Measurements from ENCODE around the gene DAB2IP.

DAB2IP gene

DNA sequence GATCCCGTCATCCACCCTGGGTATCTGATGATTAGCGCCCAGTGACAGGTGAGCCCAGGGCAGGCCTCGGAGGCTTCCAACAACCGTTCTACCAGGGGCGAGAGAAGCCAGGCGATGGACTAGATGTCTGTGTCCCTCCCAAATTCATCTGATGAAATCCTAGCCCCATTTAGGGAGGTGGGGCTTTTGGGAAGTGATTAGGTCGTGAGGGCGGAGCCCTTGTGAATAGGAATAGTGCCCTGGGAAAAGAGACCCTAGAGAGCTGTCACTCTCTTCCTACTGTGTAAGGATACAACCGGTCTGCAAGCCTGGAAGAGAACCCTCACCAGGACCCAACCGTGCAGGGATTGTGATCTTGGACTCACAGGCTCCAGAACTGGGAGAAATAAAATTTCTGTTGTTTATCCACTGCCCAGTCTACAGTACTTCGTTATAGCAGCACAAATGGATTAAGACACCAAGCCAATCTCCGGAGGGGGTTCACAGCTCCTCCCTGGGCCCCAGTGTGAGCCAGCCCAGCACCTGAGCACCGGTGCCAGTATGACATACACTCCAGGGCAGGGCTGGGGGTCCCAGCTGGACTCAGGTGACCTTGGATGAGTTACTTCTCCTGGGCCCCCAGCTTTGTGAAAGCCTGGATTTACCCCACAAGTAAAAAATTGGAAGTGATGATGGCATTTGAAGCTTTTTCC lies 162.2 kb downstream of the DAB2IP start:
- Histone ChIP-seq H3K36me3 (ENCODE audit: control insufficient read depth, insufficient read depth, low read length) (no peaks in the 10 kb centered on the region), H3K9ac (ENCODE audit: low read depth, low read length) (no peak overlapping the region), H3K4me1 (ENCODE audit: control insufficient read depth, insufficient read depth, low read length) (peaks cover 6% of the 10 kb centered on the region), H3K4me3 (ENCODE audit: low read depth, low read length) (no peak overlapping the region), H3K9me3 (ENCODE audit: control insufficient read depth, insufficient read depth, low read length) (no peaks in the 10 kb centered on the region), H3K27me3 (ENCODE audit: control insufficient read depth, insufficient read depth, low read length) (no peaks in the 10 kb centered on the region)

DNA sequence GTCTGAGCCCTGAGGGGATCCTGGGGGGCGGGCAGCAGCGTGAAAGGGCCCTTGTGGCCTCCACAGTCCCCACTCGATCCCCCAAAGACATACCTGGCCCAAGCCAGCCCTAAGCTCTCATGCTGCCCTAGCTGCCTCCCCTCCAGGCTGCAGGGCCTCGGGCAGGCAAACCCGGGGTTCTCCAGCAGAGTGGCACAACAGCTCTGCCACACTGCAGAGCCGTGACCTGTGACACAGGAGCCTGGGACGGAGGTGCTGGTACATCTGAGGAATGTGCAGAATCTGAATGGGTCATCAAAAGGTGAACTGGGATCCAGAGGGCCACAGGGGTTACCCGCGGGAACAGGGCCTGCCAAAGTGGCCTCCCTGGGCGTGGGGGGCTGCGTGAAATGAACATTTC lies 163.2 kb downstream of the DAB2IP start:
- no peaks in the 10 kb centered on the region for H3K36me3 ChIP-seq (ENCODE audit: control insufficient read depth, insufficient read depth, low read length)
- H3K4me1 ChIP-seq (ENCODE audit: control insufficient read depth, insufficient read depth, low read length) = peaks cover 13% of the 10 kb centered on the region
- no peak overlapping the region for H3K9ac ChIP-seq (ENCODE audit: low read depth, low read length)
- no peaks in the 10 kb centered on the region for H3K9me3 ChIP-seq (ENCODE audit: control insufficient read depth, insufficient read depth, low read length)
- H3K4me3 ChIP-seq (ENCODE audit: low read depth, low read length) = no peak overlapping the region
- H3K27me3 ChIP-seq (ENCODE audit: control insufficient read depth, insufficient read depth, low read length) = no peaks in the 10 kb centered on the region

DNA sequence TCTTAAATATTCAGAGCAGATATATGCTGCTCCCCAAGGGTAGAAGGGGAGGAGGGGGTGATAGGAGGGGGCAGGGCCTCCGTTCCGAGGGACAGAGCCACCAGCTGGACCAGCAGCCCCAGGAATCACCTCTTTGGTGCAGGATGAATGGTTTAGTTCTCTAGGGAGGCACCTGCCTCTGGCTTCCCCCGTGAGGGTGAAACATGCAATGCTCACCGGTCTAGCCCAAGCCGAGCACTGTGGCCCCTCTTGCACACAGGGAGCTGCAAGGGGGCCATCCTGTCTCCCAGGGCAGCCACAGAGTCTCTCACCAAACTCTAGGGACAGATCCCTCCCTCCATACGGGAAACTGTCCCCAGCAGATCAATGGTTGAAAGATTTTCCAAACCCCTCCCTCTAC lies 163.7 kb downstream of the DAB2IP start:
- no peaks in the 10 kb centered on the region for H3K9me3 ChIP-seq (ENCODE audit: control insufficient read depth, insufficient read depth, low read length)
- no peaks in the 10 kb centered on the region for H3K36me3 ChIP-seq (ENCODE audit: control insufficient read depth, insufficient read depth, low read length)
- no peak overlapping the region for H3K4me3 ChIP-seq (ENCODE audit: low read depth, low read length)
- H3K9ac ChIP-seq (ENCODE audit: low read depth, low read length) = no peak overlapping the region
- peaks cover 15% of the 10 kb centered on the region for H3K4me1 ChIP-seq (ENCODE audit: control insufficient read depth, insufficient read depth, low read length)
- no peaks in the 10 kb centered on the region for H3K27me3 ChIP-seq (ENCODE audit: control insufficient read depth, insufficient read depth, low read length)

GRCh38 chr9:121815546-121816448 lies 164.4 kb downstream of the DAB2IP start:
- H3K9ac ChIP-seq (ENCODE audit: low read depth, low read length) = no peak overlapping the region
- H3K4me1 ChIP-seq (ENCODE audit: control insufficient read depth, insufficient read depth, low read length) = peaks cover 19% of the 10 kb centered on the region
- H3K36me3 ChIP-seq (ENCODE audit: control insufficient read depth, insufficient read depth, low read length) = no peaks in the 10 kb centered on the region
- no peaks in the 10 kb centered on the region for H3K27me3 ChIP-seq (ENCODE audit: control insufficient read depth, insufficient read depth, low read length)
- H3K4me3 ChIP-seq (ENCODE audit: low read depth, low read length) = no peak overlapping the region
- H3K9me3 ChIP-seq (ENCODE audit: control insufficient read depth, insufficient read depth, low read length) = no peaks in the 10 kb centered on the region

DNA sequence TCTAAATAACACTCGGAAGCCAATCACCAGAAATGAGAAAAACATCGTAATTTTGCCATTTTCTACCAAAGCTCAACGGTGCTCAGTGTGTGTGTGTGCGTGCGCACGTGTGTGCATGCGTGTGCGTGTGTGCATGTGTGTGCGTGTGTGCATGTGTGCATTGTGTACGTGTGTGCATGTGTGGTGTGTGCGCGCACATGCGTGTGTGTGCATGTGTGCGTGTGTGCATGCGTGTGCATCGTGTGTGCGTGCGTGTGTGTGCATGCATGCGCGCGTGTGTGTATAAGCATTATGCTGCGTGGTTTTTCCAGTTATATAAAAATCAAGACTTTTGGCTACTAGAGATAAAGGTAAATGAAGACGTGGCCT lies 165.0 kb downstream of the DAB2IP start:
- Histone ChIP-seq H3K27me3 (ENCODE audit: control insufficient read depth, insufficient read depth, low read length) (no peaks in the 10 kb centered on the region), H3K36me3 (ENCODE audit: control insufficient read depth, insufficient read depth, low read length) (no peaks in the 10 kb centered on the region), H3K9me3 (ENCODE audit: control insufficient read depth, insufficient read depth, low read length) (no peaks in the 10 kb centered on the region), H3K9ac (ENCODE audit: low read depth, low read length) (no peak overlapping the region), H3K4me3 (ENCODE audit: low read depth, low read length) (no peak overlapping the region), H3K4me1 (ENCODE audit: control insufficient read depth, insufficient read depth, low read length) (peaks cover 19% of the 10 kb centered on the region)

DNA sequence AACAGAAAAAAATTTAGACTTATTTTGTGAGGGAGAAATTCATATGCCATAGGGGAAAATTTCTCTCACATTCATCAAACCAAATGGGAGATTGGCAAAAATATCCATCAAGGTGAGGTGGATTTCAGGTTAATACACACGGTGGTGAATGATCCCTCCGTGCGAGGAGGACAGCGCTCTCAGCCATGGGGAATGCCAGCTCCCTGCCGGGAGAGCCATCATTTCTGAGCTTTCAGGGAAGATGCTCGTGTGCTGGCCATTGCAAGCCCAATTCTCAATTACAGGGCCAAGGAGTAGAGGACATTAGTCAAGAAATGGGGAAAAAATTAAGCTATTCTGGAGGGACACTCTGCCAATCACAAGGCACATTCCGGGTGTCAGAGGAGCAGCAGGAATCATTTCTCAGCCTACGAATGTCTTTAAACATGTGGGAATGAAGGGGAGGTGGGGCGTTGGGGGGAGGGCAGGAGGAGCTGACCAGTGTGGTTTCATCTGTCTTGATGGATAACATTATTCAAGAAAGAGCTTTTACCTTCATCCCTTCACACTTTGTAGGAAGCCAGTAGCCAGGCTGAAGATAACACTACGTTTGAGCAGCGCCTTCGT lies 165.5 kb downstream of the DAB2IP start:
- H3K36me3 ChIP-seq (ENCODE audit: control insufficient read depth, insufficient read depth, low read length) = no peaks in the 10 kb centered on the region
- H3K9ac ChIP-seq (ENCODE audit: low read depth, low read length) = no peak overlapping the region
- no peaks in the 10 kb centered on the region for H3K9me3 ChIP-seq (ENCODE audit: control insufficient read depth, insufficient read depth, low read length)
- no peaks in the 10 kb centered on the region for H3K27me3 ChIP-seq (ENCODE audit: control insufficient read depth, insufficient read depth, low read length)
- H3K4me1 ChIP-seq (ENCODE audit: control insufficient read depth, insufficient read depth, low read length) = peaks cover 19% of the 10 kb centered on the region
- no peak overlapping the region for H3K4me3 ChIP-seq (ENCODE audit: low read depth, low read length)

GRCh38 chr9:121817476-121817875 lies 166.0 kb downstream of the DAB2IP start:
- Histone ChIP-seq H3K27me3 (ENCODE audit: control insufficient read depth, insufficient read depth, low read length) (no peaks in the 10 kb centered on the region), H3K4me3 (ENCODE audit: low read depth, low read length) (no peak overlapping the region), H3K4me1 (ENCODE audit: control insufficient read depth, insufficient read depth, low read length) (peaks cover 21% of the 10 kb centered on the region), H3K9me3 (ENCODE audit: control insufficient read depth, insufficient read depth, low read length) (no peaks in the 10 kb centered on the region), H3K36me3 (ENCODE audit: control insufficient read depth, insufficient read depth, low read length) (no peaks in the 10 kb centered on the region), H3K9ac (ENCODE audit: low read depth, low read length) (peak overlapping the region; percentile 8)

DNA sequence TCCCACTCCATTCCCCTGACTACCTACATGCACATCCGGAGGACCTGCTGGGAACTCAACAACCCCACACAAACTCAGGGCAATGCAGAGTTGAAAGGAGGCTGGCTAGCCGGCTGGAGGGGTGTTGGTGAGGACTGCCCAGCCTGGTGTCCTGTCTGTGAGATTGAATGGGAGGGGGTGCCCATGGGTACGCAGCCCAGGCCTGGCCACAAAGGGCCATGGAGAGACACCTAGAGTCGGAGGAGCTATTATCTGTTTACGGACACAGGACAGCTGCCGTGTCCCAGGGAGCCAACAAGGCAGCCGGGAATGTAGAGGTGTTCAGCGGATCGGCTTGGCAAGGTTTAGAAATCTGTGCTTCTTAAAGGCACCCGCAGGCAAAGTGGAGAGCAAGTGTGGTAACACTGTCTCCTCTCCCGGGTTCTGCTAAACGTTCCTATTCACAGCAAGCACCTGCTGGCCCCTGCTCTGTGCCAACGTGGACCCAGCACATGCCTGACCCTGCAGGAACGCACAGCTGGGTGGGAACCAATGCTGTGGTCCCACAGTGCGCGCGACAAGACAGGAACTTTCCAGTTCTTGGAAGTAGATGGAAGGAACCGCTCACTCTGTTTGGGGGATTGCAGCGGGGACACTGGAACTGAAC lies 166.7 kb downstream of the DAB2IP start:
- peaks cover 21% of the 10 kb centered on the region for H3K4me1 ChIP-seq (ENCODE audit: control insufficient read depth, insufficient read depth, low read length)
- H3K4me3 ChIP-seq (ENCODE audit: low read depth, low read length) = no peak overlapping the region
- H3K27me3 ChIP-seq (ENCODE audit: control insufficient read depth, insufficient read depth, low read length) = no peaks in the 10 kb centered on the region
- peak overlapping the region; percentile 8 for H3K9ac ChIP-seq (ENCODE audit: low read depth, low read length)
- H3K9me3 ChIP-seq (ENCODE audit: control insufficient read depth, insufficient read depth, low read length) = no peaks in the 10 kb centered on the region
- H3K36me3 ChIP-seq (ENCODE audit: control insufficient read depth, insufficient read depth, low read length) = no peaks in the 10 kb centered on the region

- H3K9me3 ChIP-seq (ENCODE audit: control insufficient read depth, insufficient read depth, low read length) = no peaks in the 10 kb centered on the region
- no peak overlapping the region for H3K4me3 ChIP-seq (ENCODE audit: low read depth, low read length)
- H3K4me1 ChIP-seq (ENCODE audit: control insufficient read depth, insufficient read depth, low read length) = peaks cover 21% of the 10 kb centered on the region
- H3K9ac ChIP-seq (ENCODE audit: low read depth, low read length) = no peak overlapping the region
- no peaks in the 10 kb centered on the region for H3K27me3 ChIP-seq (ENCODE audit: control insufficient read depth, insufficient read depth, low read length)
- no peaks in the 10 kb centered on the region for H3K36me3 ChIP-seq (ENCODE audit: control insufficient read depth, insufficient read depth, low read length)
These were observed 167.5 kb downstream of the DAB2IP start for GRCh38 chr9:121818841-121819427.

DNA sequence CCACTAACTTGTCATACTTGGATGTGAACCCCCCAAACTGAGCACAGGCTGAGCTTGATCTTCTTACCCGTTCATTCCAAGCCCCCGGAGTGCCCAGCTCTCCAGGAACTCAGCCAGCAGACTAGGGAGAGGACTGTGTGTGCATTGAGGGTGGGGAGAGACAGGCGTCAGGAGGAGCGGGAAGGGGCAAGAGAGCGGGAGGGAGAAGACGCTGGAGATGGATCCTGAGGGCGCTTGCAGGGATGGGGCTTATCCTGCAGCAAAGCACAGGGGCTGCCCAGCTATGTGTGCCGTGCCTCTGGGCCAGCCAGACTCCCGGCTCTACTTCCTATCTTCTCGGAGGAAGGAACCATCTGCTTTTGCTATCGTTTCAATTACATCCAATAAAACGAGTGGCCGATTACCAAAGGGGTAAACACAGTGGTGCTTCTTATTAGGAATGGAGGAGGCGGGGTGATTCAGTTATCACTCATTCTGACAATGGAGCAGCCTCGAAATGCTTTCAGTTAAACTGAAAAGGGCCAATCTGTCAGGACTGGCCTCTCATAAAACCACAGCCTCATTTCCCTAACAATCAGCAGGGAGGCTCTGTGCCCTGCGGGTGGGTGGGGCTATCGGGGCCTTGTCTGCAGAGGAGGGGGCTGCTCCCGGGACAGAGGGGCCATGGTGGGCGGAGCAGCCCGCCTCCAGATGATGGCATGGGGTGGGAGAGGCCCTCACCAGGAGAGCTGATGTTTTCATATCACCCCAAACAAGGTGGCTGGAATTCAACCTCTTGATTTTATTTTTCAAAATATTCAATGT lies 168.2 kb downstream of the DAB2IP start:
- no peaks in the 10 kb centered on the region for H3K27me3 ChIP-seq (ENCODE audit: control insufficient read depth, insufficient read depth, low read length)
- no peak overlapping the region for H3K9ac ChIP-seq (ENCODE audit: low read depth, low read length)
- H3K9me3 ChIP-seq (ENCODE audit: control insufficient read depth, insufficient read depth, low read length) = no peaks in the 10 kb centered on the region
- H3K4me3 ChIP-seq (ENCODE audit: low read depth, low read length) = peak overlapping the region; percentile 30
- H3K36me3 ChIP-seq (ENCODE audit: control insufficient read depth, insufficient read depth, low read length) = no peaks in the 10 kb centered on the region
- peaks cover 21% of the 10 kb centered on the region for H3K4me1 ChIP-seq (ENCODE audit: control insufficient read depth, insufficient read depth, low read length)
